LNCAP (cell line): ENCODE results near the gene MZF1.

ENCODE experiments used
- TF ChIP-seq, protein P1 (sequence below): fragments of 450-650 bp; IDR thresholded peaks from 2 replicates; pipeline ENCODE4 v1.5.1; 2017; ENCODE audit warnings: mild to moderate bottlenecking

The MZF1 gene

GRCh38 chr19:58522709-58523108 is 50.4 kb downstream of the MZF1 start:
- TF ChIP-seq, protein P1, sequence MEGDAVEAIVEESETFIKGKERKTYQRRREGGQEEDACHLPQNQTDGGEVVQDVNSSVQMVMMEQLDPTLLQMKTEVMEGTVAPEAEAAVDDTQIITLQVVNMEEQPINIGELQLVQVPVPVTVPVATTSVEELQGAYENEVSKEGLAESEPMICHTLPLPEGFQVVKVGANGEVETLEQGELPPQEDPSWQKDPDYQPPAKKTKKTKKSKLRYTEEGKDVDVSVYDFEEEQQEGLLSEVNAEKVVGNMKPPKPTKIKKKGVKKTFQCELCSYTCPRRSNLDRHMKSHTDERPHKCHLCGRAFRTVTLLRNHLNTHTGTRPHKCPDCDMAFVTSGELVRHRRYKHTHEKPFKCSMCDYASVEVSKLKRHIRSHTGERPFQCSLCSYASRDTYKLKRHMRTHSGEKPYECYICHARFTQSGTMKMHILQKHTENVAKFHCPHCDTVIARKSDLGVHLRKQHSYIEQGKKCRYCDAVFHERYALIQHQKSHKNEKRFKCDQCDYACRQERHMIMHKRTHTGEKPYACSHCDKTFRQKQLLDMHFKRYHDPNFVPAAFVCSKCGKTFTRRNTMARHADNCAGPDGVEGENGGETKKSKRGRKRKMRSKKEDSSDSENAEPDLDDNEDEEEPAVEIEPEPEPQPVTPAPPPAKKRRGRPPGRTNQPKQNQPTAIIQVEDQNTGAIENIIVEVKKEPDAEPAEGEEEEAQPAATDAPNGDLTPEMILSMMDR = no peak

GRCh38 chr19:58521651-58522050 is 51.5 kb downstream of the MZF1 start:
- TF ChIP-seq, protein P1 = no peak

- TF ChIP-seq, protein P1 = no peak
Observed at GRCh38 chr19:58520257-58520599, 52.9 kb downstream of the MZF1 start.

GRCh38 chr19:58519355-58520256 is 53.5 kb downstream of the MZF1 start, which contains the start of gene ZBTB45:
Gene ZBTB45, minus strand, starts transcription at chr19:58519810. Its CDS starts 2,137 bp downstream, at chr19:58517673.
- TF ChIP-seq, protein P1 = peak; percentile 59

- TF ChIP-seq, protein P1 = no peak
Observed at GRCh38 chr19:58519087-58519354, 54.1 kb downstream of the MZF1 start.

DNA sequence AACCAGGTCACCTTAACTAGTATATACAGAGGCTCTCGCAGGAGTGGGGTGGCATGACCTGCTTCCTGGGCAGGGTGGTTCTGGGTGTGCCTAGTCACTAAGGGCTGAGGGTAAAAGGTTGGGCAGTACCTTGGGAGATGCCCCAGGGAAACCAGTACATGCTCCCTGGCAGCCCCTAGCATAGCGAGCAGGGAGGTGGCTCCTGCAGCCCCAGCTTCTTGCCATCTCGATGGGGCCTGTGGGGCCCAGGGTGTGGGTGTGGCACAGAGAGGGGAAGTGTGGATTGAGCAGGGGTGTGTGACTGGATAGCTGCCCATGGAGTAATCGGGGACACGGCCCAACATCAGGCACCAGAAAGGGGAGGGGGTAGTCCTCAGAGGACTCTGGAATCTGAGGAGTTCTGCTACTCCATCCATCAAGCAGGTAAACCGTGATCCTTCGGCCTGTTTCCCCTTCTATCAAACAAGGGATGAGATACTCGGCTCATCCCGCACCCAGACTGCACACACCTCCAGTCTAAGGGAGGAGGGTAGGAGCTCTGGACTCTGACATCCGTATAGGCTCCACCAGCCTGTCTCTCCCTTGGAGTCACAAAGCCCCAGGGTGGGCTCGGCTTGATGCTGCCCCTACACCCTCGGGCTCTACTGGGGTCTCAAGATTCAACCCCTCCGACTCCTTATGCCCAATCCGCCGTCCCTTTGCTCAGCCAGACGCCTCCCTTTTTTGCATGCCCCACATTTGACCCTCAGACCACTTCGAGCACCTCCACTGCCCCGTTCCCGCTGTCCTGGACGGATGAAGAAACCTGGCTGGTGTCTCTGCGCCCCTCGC is 54.7 kb downstream of the MZF1 start:
- TF ChIP-seq, protein P1 = peak; percentile 12

DNA sequence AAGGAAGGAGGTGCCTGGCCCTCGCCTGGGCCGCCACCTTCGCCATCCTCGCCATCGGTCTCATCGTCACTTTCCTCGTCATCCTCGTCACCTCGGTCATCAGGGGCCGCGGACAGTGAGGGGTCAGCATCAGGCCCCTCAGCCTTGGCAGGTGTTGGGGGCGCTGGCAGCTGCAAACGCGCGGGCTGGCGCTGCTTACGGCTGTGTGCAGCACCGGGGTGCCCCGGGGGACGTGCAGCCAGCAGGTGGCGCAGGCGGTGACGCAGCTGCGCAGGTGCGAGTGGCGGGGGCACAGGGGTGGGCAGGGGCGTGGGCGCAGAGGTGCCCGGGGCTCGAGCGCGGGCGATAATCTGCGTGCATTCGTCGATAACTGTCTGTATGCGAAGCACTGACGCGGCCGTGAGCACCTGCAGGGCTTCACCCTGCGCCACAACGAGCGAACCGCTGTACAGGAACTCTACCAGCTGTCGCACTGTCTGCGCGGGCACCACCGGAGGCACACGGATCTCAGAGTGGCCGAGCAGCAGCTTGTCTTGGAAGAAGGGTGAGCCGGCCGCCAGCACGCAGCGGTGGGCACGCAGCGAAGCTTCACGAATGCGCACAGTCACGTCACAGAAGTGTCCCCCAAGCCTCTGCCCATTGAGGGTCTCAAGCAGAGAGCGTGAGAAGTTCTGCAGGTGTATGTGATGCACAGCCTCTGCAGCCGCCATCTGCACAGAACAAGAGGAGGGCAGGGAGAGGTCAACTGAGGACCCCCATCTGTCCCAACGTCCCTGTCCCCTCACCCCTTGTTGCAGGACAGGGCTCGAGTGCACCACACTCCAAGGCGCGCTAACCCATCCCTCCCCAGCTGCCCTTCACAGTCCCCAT is 55.9 kb downstream of the MZF1 start:
- TF ChIP-seq, protein P1 = peak; percentile 21; the same call in 1 of the 2 replicates
